SK-N-SH (cell line): ENCODE results near the gene NAA38. TPM values are rescaled to one million over a fixed set of nuclear protein-coding genes. Genes with fewer than 3 reads are reported as not detected.

ENCODE experiments used
- CTCF ChIA-PET: fragments of 300-600, 350-600 bp; formaldehyde crosslinking; extraction: SDS; loops from one replicate; lab custom pipeline; 2021; lab: Yijun Ruan, JAX
- POLR2A ChIA-PET: fragments of 350-600 bp; sonication (Branson Sonifier 250); formaldehyde crosslinking; extraction: SDS; loops from one replicate; lab custom pipeline; 2020; ENCODE audit warnings: antibody characterized with exemption, inconsistent platforms; lab: Yijun Ruan, JAX
- DNase-seq: peaks from one replicate; pipeline ENCODE4 v3.0.0; 2012
- H2AFZ ChIP-seq: fragments of 200-600 bp; sonication (generic); 2 replicates; pipeline ENCODE4 v1.8.1; 2016; ENCODE audit warnings: antibody characterized with exemption, mild to moderate bottlenecking, low read depth
- H3F3A ChIP-seq: fragments of 200-600 bp; sonication (generic); replicated peaks from 2 replicates; pipeline ENCODE3; 2016; ENCODE audit warnings: antibody characterized with exemption, mild to moderate bottlenecking; ENCODE audit not compliant: insufficient read depth
- H3K27ac ChIP-seq, 2 experiments: fragments of 200-500 bp in 1 of 2; fragments of 200-600 bp in 1 of 2; sonication (Bioruptor generic) in 1 of 2; sonication (generic), shearing (Covaris generic) in 1 of 2; 2 replicates each; pipeline versions ENCODE4 v1.5.1 to v1.6.1; 2014 to 2016; ENCODE audit warnings: low read depth in 2 of 2, inconsistent platforms in 1 of 2, low read length in 1 of 2, mild to moderate bottlenecking in 1 of 2, mixed read lengths in 1 of 2
- H3K27me3 ChIP-seq: fragments of 200-600 bp; sonication (generic), shearing (Covaris generic); 2 replicates; pipeline ENCODE4 v1.6.1; 2016; ENCODE audit warnings: mixed run types; ENCODE audit not compliant: insufficient read depth
- H3K36me3 ChIP-seq, 2 experiments: fragments of 200-500 bp in 1 of 2; fragments of 200-600 bp in 1 of 2; sonication (Bioruptor generic) in 1 of 2; sonication (generic) in 1 of 2; replicated peaks in 1 of 2; 2 replicates each; pipeline versions ENCODE3 to v1.5.1; 2014 to 2016; ENCODE audit warnings: low read length in 1 of 2, mild to moderate bottlenecking in 1 of 2; ENCODE audit not compliant: insufficient read depth in 2 of 2, control insufficient read depth in 1 of 2
- H3K4me1 ChIP-seq, 2 experiments: fragments of 200-500 bp in 1 of 2; fragments of 200-600 bp in 1 of 2; sonication (Bioruptor generic) in 1 of 2; sonication (generic), shearing (Covaris generic) in 1 of 2; 2 replicates each; pipeline versions ENCODE4 v1.5.1 to v1.6.1; 2014 to 2016; ENCODE audit warnings: low read depth in 1 of 2, low read length in 1 of 2, mixed run types in 1 of 2; ENCODE audit not compliant: insufficient read depth in 2 of 2, control insufficient read depth in 1 of 2
- H3K4me2 ChIP-seq: fragments of 200-600 bp; sonication (generic), shearing (Covaris generic); 2 replicates; pipeline ENCODE4 v1.6.1; 2017; ENCODE audit warnings: mixed run types
- H3K4me3 ChIP-seq, 2 experiments: fragments of 200-500 bp in 1 of 2; fragments of 200-600 bp in 1 of 2; sonication (Bioruptor generic) in 1 of 2; sonication (generic), shearing (Covaris generic) in 1 of 2; 2 replicates each; pipeline versions ENCODE4 v1.5.1 to v1.8.1; 2014 to 2016; ENCODE audit warnings: low read depth in 2 of 2, inconsistent platforms in 1 of 2, low read length in 1 of 2, mild to moderate bottlenecking in 1 of 2, mixed read lengths in 1 of 2, moderate library complexity in 1 of 2
- H3K79me2 ChIP-seq: fragments of 200-600 bp; sonication (generic); 2 replicates; pipeline ENCODE4 v1.8.1; 2017; ENCODE audit warnings: mild to moderate bottlenecking; ENCODE audit not compliant: insufficient read depth
- H3K9ac ChIP-seq: fragments of 200-600 bp; sonication (generic); 2 replicates; pipeline ENCODE4 v1.6.1; 2017; ENCODE audit warnings: mixed run types
- H3K9me2 ChIP-seq: fragments of 200-600 bp; sonication (generic); 2 replicates; pipeline ENCODE4 v1.6.1; 2017; ENCODE audit warnings: mixed run types
- H3K9me3 ChIP-seq: fragments of 200-600 bp; sonication (generic); 2 replicates; pipeline ENCODE4 v1.6.1; 2017; ENCODE audit warnings: mixed run types, mild to moderate bottlenecking, moderate library complexity
- H4K20me1 ChIP-seq: fragments of 200-600 bp; sonication (generic); 2 replicates; pipeline ENCODE4 v1.6.1; 2017; ENCODE audit warnings: mild to moderate bottlenecking, mixed run types; ENCODE audit not compliant: insufficient read depth
- CHD2 ChIP-seq: fragments of 150-350 bp; IDR thresholded peaks from 2 replicates; pipeline ENCODE4 v1.6.1; 2018; ENCODE audit warnings: low read length; ENCODE audit not compliant: partially characterized antibody
- ELF1 ChIP-seq: IDR thresholded peaks from 2 replicates; pipeline ENCODE4 v1.4.0; 2012
- EP300 ChIP-seq, 2 experiments: IDR thresholded peaks; 2 replicates each; pipeline versions ENCODE4 v1.4.0 to v1.6.1; 2012; ENCODE audit warnings: borderline replicate concordance in 1 of 2, low read depth in 1 of 2, low read length in 1 of 2
- EZH2phosphoT487 ChIP-seq: fragments of 200-600 bp; sonication (generic); IDR thresholded peaks from 2 replicates; pipeline ENCODE4 v1.6.1; 2017; ENCODE audit warnings: low read depth, mixed run types, mild to moderate bottlenecking, antibody characterized with exemption, moderate library complexity, borderline replicate concordance
- FOSL2 ChIP-seq: IDR thresholded peaks from 2 replicates; pipeline ENCODE4 v1.4.0; 2012; ENCODE audit warnings: low read depth, mild to moderate bottlenecking, moderate library complexity, borderline replicate concordance
- GABPA ChIP-seq: IDR thresholded peaks from 2 replicates; pipeline ENCODE4 v1.4.0; 2012; ENCODE audit warnings: low read depth, mild to moderate bottlenecking
- GATA2 ChIP-seq: sonication (generic); formaldehyde crosslinking; IDR thresholded peaks from 2 replicates; pipeline ENCODE4 v1.5.0; 2020; ENCODE audit warnings: mild to moderate bottlenecking, missing genetic modification reagents
- JUND ChIP-seq: IDR thresholded peaks from 2 replicates; pipeline ENCODE4 v1.4.0; 2012
- MEF2A ChIP-seq: IDR thresholded peaks from 2 replicates; pipeline ENCODE4 v1.4.0; 2012; ENCODE audit warnings: low read depth, borderline replicate concordance
- MXI1 ChIP-seq: IDR thresholded peaks from 2 replicates; pipeline ENCODE4 v1.6.1; 2012; ENCODE audit warnings: mild to moderate bottlenecking, low read depth, low read length, improper control_type of control experiment
- NFIC ChIP-seq: IDR thresholded peaks from 2 replicates; pipeline ENCODE4 v1.4.0; 2012; ENCODE audit warnings: borderline replicate concordance
- NRF1 ChIP-seq: IDR thresholded peaks from 2 replicates; pipeline ENCODE4 v1.6.1; 2012; ENCODE audit warnings: low read depth, mild to moderate bottlenecking, low read length
- POLR2AphosphoS5 ChIP-seq: IDR thresholded peaks from 2 replicates; pipeline ENCODE4 v1.6.1; 2012; ENCODE audit warnings: low read depth, low read length
- RAD21 ChIP-seq: IDR thresholded peaks from 2 replicates; pipeline ENCODE4 v1.6.1; 2012; ENCODE audit warnings: mild to moderate bottlenecking, low read length
- RCOR1 ChIP-seq: fragments of 150-350 bp; IDR thresholded peaks from 2 replicates; pipeline ENCODE4 v1.6.1; 2017; ENCODE audit warnings: antibody characterized with exemption, low read length
- RFX5 ChIP-seq: IDR thresholded peaks from 2 replicates; pipeline ENCODE4 v1.6.1; 2012; ENCODE audit warnings: mild to moderate bottlenecking, improper control_type of control experiment, low read length
- RXRA ChIP-seq: IDR thresholded peaks from 2 replicates; pipeline ENCODE4 v1.4.0; 2012; ENCODE audit warnings: low read depth, mild to moderate bottlenecking, borderline replicate concordance
- SIN3A ChIP-seq: IDR thresholded peaks from 2 replicates; pipeline ENCODE4 v1.6.1; 2012; ENCODE audit warnings: low read depth, mild to moderate bottlenecking, low read length, moderate library complexity, borderline replicate concordance
- SMC3 ChIP-seq: IDR thresholded peaks from 2 replicates; pipeline ENCODE4 v1.6.1; 2012; ENCODE audit warnings: low read depth, low read length, improper control_type of control experiment
- TAF1 ChIP-seq: IDR thresholded peaks from 2 replicates; pipeline ENCODE4 v1.6.1; 2012; ENCODE audit warnings: low read depth, mild to moderate bottlenecking, low read length, moderate library complexity, borderline replicate concordance
- TCF12 ChIP-seq: IDR thresholded peaks from 2 replicates; pipeline ENCODE4 v1.4.0; 2012
- TEAD4 ChIP-seq: IDR thresholded peaks from 2 replicates; pipeline ENCODE4 v1.4.0; 2012; ENCODE audit warnings: mild to moderate bottlenecking, borderline replicate concordance; ENCODE audit not compliant: insufficient read depth
- USF2 ChIP-seq: fragments of 150-350 bp; IDR thresholded peaks from 2 replicates; pipeline ENCODE4 v1.6.1; 2017; ENCODE audit warnings: antibody characterized with exemption, low read length, low read depth, borderline replicate concordance
- ZBTB33 ChIP-seq: IDR thresholded peaks from 2 replicates; pipeline ENCODE4 v1.4.0; 2012; ENCODE audit warnings: low read depth, borderline replicate concordance
- WGBS: methylation state at CpG from one replicate; pipeline ENCODE4 v1.1.6; 2017; ENCODE audit warnings: low lambda C conversion rate; 5-methylcytosine and 5-hydroxymethylcytosine counted together
- polyA plus RNA-seq, 3 experiments: library from polyadenylated mRNA; depleted of rRNA; stranded (reverse); fragments of >200 nt; gene quantifications; 2 replicates each; pipeline ENCODE4 v1.2.3, GENCODE V29; 2012
- TF ChIP-seq, protein P1 (sequence below): IDR thresholded peaks from 2 replicates; pipeline ENCODE4; 2012
- TF ChIP-seq, protein P2 (sequence below): IDR thresholded peaks from 2 replicates; pipeline ENCODE4 v1.4.0; 2012; ENCODE audit warnings: low read depth
- TF ChIP-seq, protein P3 (sequence below): fragments of 200-600 bp; sonication (generic); IDR thresholded peaks from 2 replicates; pipeline ENCODE4 v1.6.1; 2017; ENCODE audit warnings: antibody characterized with exemption, mild to moderate bottlenecking, moderate library complexity

Gene NAA38
- polyA plus RNA-seq, 1 of the 3 experiments (the other 2 are of a cell fraction): 202 TPM

- Histone ChIP-seq H3K27ac (peak overlapping the region; percentile 96 to 100), H3K79me2 (peaks cover 44% of the 10 kb centered on the region), H4K20me1 (peaks cover 3% of the 10 kb centered on the region; the same call in 1 of the 2 replicates), H3F3A (peaks cover 29% of the 10 kb centered on the region), H3K27me3 (no peaks in the 10 kb centered on the region), H2AFZ (peak overlapping the region; percentile 80; the same call in 1 of the 2 replicates), H3K36me3 (peaks cover 15 to 26% of the 10 kb centered on the region in 2 experiments), H3K9ac (peak overlapping the region; percentile 77), H3K4me1 (peaks cover 36 to 47% of the 10 kb centered on the region in 2 experiments), H3K9me3 (no peaks in the 10 kb centered on the region), H3K9me2 (no peaks in the 10 kb centered on the region), H3K4me2 (peak overlapping the region; percentile 99), H3K4me3 (peak overlapping the region; percentile 76 to 78)
- ChIA-PET CTCF (interaction anchor here (4.0 kb wide), 1 partner anchor 18 kb away, joined by 18 read pairs; no protein-coding TSS in a partner anchor), POLR2A (no interaction called here)
- peak; percentile 93 for DNase-seq
- whole genome bisulfite sequencing: under 1% methylated on average over 22 of the region's 35 CpGs
- TF ChIP-seq USF2: no peak
- no peak for TF ChIP-seq RFX5
- TF ChIP-seq TEAD4: no peak
- no peak for TF ChIP-seq GABPA
- TF ChIP-seq, protein P1, sequence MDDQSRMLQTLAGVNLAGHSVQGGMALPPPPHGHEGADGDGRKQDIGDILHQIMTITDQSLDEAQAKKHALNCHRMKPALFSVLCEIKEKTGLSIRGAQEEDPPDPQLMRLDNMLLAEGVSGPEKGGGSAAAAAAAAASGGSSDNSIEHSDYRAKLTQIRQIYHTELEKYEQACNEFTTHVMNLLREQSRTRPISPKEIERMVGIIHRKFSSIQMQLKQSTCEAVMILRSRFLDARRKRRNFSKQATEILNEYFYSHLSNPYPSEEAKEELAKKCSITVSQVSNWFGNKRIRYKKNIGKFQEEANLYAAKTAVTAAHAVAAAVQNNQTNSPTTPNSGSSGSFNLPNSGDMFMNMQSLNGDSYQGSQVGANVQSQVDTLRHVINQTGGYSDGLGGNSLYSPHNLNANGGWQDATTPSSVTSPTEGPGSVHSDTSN: peak; percentile 43
- TF ChIP-seq MXI1: no peak; the same call in 1 of the 2 replicates
- TF ChIP-seq GATA2 (CRISPR knock-in tag): peak; percentile 79
- TF ChIP-seq TCF12: peak; percentile 39; the same call in 1 of the 2 replicates
- peak; percentile 78 for TF ChIP-seq NFIC
- TF ChIP-seq ZBTB33: no peak
- no peak for TF ChIP-seq EZH2phosphoT487
- TF ChIP-seq NRF1: peak; percentile 90
- TF ChIP-seq SMC3: no peak
- peak; percentile 51; the same call in 1 of the 2 replicates for TF ChIP-seq TAF1
- no peak for TF ChIP-seq RAD21
- TF ChIP-seq EP300 (IDR thresholded peaks at IDR 0.05; ENCODE audit: borderline replicate concordance in 1 of 2, low read depth in 1 of 2, low read length in 1 of 2): peak in 1 of 2 experiments; percentile 90; a peak in 3 of 4 replicates
- no peak for TF ChIP-seq FOSL2
- TF ChIP-seq ELF1: no peak
- TF ChIP-seq RCOR1: no peak
- no peak for TF ChIP-seq MEF2A
- peak; percentile 76; the same call in 1 of the 2 replicates for TF ChIP-seq SIN3A
- TF ChIP-seq POLR2AphosphoS5: peak; percentile 62; the same call in 1 of the 2 replicates
- TF ChIP-seq, protein P2, sequence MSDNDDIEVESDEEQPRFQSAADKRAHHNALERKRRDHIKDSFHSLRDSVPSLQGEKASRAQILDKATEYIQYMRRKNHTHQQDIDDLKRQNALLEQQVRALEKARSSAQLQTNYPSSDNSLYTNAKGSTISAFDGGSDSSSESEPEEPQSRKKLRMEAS: no peak
- TF ChIP-seq CHD2: peak; percentile 69
- no peak for TF ChIP-seq RXRA
- TF ChIP-seq, protein P3, sequence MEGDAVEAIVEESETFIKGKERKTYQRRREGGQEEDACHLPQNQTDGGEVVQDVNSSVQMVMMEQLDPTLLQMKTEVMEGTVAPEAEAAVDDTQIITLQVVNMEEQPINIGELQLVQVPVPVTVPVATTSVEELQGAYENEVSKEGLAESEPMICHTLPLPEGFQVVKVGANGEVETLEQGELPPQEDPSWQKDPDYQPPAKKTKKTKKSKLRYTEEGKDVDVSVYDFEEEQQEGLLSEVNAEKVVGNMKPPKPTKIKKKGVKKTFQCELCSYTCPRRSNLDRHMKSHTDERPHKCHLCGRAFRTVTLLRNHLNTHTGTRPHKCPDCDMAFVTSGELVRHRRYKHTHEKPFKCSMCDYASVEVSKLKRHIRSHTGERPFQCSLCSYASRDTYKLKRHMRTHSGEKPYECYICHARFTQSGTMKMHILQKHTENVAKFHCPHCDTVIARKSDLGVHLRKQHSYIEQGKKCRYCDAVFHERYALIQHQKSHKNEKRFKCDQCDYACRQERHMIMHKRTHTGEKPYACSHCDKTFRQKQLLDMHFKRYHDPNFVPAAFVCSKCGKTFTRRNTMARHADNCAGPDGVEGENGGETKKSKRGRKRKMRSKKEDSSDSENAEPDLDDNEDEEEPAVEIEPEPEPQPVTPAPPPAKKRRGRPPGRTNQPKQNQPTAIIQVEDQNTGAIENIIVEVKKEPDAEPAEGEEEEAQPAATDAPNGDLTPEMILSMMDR: no peak
- no peak for TF ChIP-seq JUND
These were observed 30.3 kb upstream of the NAA38 start for GRCh38 chr17:7887482-7888183.
